GM19397 (cell line): ENCODE measurements around the gene SFTA2.

Experiments used
- ATAC-seq: cut with Tn5 transposase; IDR thresholded peaks from one replicate; pipeline ENCODE4 v1.9.1; 2021; ENCODE audit warnings: mild to moderate bottlenecking, moderate library complexity; ENCODE audit not compliant: unreplicated experiment

The SFTA2 gene

GRCh38 chr6:30891816-30892538, 40.0 kb downstream of the SFTA2 start:
- ATAC-seq, result no peak

DNA sequence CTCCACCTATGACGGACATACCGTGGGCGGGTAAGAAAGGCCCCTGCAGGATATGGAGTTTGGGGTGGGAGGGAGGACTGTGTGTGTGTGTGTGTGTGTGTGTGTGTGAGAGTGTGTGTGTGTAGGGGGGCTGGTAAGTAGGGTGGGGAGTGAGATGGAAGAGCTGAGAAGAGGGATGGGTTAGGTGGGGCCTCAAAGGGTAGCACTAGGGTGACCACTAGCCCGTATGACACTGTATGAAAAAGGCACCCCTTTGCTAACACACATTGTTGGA, 40.6 kb downstream of the SFTA2 start:
- ATAC-seq, result no peak

GRCh38 chr6:30890646-30891449, 41.1 kb downstream of the SFTA2 start:
- ATAC-seq, result no peak

- no peak for ATAC-seq
Observed at GRCh38 chr6:30889921-30890645, 41.9 kb downstream of the SFTA2 start.

DNA sequence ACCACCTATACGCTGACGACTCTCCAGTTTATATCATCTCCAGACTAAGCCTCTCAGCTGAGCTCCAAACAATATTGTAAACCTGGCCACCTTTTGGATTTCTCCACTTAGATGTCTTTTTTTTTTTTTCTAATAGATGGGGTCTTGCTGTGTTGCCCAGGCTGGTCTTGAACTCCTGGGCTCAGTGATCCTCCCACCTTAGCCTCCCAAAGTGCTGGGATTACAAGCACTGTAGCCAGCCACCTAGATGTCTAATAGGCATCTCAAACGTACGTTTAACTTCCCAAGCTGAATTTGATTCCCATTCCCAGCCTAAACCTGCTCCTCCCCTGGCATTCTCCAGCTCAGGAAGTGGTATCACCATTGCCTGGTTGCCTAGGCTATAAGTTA, 42.5 kb downstream of the SFTA2 start:
- ATAC-seq, result no peak

DNA sequence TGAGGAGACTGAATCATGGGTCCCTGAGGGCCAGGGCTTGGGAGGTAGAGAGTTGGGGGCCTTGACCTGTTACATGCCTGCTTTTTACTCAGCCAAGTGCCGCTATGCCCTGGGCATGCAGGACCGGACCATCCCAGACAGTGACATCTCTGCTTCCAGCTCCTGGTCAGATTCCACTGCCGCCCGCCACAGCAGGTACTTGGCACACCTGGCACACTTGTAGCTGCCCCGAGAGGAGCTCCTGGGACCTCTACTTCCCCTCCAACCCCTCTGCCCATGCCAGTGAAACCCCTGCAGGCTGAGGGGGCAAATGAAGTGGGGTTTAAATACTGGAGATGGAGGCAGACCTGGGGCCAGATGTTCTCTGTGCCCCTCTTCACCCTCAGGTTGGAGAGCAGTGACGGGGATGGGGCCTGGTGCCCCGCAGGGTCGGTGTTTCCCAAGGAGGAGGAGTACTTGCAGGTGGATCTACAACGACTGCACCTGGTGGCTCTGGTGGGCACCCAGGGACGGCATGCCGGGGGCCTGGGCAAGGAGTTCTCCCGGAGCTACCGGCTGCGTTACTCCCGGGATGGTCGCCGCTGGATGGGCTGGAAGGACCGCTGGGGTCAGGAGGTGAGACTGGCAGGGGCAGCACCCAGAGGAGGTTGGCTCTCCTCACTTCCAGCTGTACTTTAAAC, 43.0 kb downstream of the SFTA2 start:
- no peak for ATAC-seq

GRCh38 chr6:30887901-30888815, 43.8 kb downstream of the SFTA2 start:
- no peak for ATAC-seq

DNA sequence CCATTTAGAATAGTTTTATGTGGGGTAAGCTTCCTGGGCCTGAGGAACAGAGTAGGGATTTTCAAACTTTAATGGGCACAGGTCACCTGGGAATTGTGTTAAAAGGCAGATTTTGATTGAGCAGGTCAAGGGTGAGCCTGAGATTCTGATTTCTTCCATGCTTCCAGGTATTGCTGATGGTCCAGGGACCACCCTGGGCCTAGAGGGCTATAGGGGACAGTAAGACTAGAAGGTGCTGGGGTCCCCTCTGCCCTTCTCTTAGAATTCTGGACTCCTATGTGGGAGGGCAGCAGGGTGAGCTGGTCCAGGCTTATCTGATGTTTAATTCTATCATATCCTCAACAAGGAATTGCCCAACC, 45.1 kb downstream of the SFTA2 start:
- ATAC-seq, result no peak

GRCh38 chr6:30885999-30886896, 45.7 kb downstream of the SFTA2 start:
- ATAC-seq, result no peak

DNA sequence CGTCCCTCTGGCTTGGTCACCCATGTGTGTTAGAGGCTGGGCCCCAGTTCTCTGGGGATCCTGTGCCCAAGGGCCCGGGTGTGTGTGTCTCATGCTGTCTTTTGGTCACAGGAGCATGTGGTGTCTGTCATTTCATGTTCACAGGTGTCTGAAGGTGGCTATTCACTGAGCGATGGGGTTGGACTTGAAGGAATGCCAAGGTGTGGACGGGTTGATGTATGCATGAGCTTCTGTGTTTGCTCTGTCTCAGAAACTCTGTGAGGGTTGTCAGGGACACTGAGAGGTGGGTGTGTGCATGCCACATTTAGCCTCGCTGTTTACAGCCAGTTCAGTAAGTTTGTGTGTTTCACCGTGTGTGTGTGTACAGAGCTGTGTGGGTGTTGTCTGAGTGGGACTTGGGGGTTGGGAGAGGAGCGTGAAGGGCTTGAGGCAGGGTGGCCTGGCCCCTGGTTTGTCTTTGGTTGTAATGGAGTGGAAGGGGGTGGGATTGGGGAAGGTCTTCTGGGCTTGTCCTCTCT, 46.4 kb downstream of the SFTA2 start:
- no peak for ATAC-seq

DNA sequence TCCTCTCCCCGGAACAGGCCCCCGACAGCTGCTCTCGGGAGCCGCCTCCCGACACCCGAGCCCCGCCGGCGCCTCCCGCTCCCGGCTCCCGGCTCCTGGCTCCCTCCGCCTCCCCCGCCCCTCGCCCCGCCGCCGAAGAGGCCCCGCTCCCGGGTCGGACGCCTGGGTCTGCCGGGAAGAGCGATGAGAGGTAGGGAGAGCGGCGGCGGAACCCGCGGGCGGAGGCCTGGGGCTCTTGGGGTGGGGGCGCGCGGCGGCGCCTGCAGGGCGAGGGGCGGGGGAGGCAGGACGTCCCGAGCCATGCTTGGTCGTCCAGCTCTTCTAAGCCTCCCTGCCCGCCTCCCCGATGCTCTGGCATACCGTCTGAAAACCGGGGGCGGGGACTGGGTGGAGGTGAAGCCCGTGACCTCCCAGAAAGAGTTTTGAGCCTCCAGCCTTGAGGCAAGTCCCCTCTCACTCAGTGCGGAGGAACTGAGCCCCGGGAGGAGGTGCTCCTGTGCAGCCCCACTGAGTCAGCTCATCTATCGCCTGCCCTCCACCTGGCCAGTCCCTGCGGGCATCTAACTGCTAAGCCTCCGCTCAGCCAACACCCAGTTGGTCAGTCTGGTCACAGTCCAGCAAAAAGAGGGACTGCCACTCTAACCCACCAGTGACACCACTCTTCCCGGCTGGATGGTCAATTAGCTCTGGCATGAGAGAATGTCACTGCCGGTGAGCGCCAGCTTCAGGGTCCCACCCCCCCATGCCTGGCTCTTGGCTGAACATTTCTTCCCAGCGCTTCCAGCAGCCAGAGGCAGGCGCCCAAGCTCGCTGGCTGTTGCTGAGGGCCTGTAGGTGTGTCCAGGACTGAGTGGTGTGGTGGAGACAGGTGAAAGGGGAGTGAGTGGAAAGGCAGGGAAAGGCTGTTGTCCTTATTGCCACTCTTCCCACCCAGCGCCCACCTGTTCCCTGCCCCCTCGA, 47.2 kb downstream of the SFTA2 start:
- no peak for ATAC-seq

DNA sequence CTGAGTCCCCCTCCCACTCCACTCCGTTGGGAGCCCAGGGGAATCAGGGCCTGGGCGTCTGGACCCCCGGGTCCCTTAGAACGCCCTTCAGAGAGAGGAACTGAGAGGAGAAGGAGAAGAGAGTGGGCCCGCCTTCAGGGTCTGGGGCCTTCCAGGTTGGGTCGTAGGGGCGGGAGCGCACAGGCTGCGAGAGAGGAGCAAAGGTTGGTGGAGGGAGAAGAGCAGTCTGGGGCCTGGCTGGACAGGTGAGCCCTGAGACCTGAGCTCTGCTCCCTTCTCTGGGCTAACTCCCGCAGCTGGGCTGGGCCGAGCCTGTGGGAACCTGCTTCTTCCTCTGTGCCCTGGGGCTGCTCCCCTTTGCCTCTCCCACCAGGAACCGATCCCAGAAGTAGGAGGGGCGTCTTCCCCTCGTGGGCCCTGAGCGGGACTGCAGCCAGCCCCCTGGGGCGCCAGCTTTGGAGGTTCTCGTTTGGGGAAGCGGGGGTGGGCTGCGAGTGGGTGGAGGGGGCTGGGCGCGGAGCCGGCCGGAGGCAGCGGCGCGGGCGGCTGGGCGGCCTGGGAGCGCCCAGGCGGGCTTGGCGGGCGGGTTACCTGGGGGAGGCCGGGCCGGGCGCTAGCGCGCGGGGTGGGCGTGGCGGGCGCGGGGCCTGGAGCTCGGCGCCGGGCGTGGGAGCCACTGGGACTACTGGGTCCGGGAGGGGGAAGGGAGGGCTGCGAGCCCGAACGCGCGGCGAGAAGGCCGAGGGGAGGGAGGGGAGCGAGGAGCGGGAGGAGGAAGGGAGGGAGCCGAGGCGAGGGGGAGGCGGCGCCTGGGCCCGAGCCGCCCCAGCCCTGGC, 48.1 kb downstream of the SFTA2 start, which contains the start of gene DDR1:
Gene DDR1, plus strand, starts transcription at position 835 of the 836 bp plus-strand sequence. CDS start 4,211 bp downstream, outside the sequence.
- no peak for ATAC-seq

- no peak for ATAC-seq
Observed at GRCh38 chr6:30882759-30883684, 48.9 kb downstream of the SFTA2 start.

DNA sequence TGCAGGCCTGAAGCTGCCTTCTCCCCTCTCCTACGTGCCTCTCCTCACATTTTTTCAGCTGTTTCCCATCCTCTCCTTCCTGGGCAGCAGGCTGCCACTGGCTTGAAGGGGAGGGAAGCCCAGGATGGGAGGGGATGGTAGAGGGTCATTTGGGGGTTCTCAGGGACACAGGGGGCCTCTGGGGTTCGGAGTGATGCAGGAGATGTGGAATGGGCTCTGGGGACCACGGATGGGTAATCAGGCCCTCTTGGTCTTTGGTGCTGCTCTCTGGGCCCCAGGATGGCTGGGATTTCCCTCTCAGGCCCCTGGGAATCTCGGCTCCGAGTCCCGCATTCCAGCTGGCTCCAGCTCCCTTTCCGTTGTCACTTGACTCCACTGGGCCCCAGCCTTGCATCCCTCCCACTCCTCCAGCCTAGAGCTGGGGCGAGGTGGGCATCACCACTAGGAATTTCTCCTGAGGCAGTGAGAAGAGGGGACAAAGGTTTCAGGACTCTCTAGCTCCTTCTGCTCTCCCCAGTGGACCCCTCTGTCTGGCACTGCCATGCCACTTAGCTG, 49.7 kb downstream of the SFTA2 start:
- ATAC-seq, result no peak

GRCh38 chr6:30881392-30882203, 50.4 kb downstream of the SFTA2 start:
- no peak for ATAC-seq
